ENCODE data around the gene DDX39B.
"Not testable (repeated sequence)": the region's sequence is repeated elsewhere in the genome, so short reads cannot be mapped to it uniquely, and the experiment has no call there.

The DDX39B gene

DNA sequence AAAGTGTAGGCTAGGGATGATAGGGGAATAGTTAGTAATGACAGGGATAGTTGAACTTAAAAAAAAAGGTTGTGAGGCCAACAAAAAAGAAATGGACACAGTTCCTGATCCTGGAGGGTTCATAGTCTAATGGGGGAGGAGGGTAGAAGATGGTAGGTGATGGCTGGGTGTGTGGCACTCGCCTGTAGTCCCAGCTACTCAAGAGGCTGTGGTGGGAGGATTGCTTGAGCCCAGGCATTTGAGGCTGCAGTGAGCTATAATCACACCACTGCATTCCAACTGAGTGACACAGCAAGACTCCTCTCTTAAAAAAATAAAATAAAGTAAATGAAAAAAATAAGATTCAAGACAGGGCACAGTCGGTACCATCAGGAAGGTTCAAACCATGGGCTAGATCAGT, 46.2 kb downstream of the DDX39B start:
- ChIA-PET POLR2A (interaction anchor here (0.6 to 1.4 kb wide), 2 partner anchors 52 to 80 kb away, joined by 5 read pairs; partner anchors contain the start of genes NFKBIL1 and TNF), CTCF (interaction anchor here (0.8 to 5.3 kb wide), 10 partner anchors 27 to 102 kb away, joined by 3 to 34 read pairs (median 4); partner anchors contain the start of genes ATP6V1G2 and TNF)
- no peak for DNase-seq (ENCODE audit: extremely low spot score)
- TF ChIP-seq, protein P1, sequence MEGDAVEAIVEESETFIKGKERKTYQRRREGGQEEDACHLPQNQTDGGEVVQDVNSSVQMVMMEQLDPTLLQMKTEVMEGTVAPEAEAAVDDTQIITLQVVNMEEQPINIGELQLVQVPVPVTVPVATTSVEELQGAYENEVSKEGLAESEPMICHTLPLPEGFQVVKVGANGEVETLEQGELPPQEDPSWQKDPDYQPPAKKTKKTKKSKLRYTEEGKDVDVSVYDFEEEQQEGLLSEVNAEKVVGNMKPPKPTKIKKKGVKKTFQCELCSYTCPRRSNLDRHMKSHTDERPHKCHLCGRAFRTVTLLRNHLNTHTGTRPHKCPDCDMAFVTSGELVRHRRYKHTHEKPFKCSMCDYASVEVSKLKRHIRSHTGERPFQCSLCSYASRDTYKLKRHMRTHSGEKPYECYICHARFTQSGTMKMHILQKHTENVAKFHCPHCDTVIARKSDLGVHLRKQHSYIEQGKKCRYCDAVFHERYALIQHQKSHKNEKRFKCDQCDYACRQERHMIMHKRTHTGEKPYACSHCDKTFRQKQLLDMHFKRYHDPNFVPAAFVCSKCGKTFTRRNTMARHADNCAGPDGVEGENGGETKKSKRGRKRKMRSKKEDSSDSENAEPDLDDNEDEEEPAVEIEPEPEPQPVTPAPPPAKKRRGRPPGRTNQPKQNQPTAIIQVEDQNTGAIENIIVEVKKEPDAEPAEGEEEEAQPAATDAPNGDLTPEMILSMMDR (IDR thresholded peaks at IDR 0.05; ENCODE audit: control extremely low read depth, extremely low read depth, low read depth, missing control alignments) = no peak

DNA sequence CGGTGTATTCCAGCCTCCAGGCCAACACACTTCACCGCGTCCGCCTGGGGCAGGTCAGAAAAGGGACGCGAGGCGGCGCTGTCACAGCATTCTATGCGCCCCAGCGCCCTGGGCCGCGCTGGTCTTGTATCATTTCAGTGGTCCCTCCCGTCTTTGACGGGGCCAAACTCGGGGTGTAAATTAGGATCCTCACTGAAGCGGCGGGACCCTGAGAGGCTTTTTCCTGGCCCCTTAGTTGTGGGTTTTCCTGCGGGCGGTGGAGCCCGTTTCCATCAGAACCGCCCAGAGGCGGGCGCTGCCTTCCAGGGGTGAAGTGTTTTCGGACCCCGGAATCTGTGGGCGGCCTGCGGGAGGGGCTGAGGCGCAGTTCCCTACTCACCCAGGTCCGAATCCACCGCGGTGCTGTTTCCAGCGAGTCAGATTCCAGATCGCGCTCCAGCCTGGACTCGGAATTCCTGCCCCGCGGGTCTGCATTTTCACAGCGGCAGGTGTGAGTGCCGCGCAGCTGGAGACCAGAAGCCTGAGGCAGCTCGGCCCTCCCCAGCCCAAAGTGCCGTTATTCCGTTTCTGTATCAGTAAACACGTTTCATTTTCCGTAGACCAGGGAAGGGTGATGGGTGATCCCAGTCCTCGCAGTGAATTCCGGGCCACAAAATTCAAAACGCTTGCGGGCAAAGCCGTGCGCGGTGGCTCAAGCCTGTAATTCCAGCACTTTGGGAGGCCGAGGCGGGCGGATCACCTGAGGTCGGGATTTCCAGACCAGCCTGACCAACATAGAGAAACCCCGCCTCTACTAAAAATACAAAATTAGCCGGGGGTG, 47.7 kb downstream of the DDX39B start:
- TF ChIP-seq, protein P1 (IDR thresholded peaks at IDR 0.05; ENCODE audit: control extremely low read depth, extremely low read depth, low read depth, missing control alignments) = peak; percentile 92
- ChIA-PET CTCF (interaction anchor here (0.7 to 5.3 kb wide), 23 partner anchors 10 to 337 kb away, joined by 3 to 34 read pairs (median 5); partner anchors contain the start of genes ATP6V1G2, LST1 and LTA), POLR2A (interaction anchor here (0.6 to 1.4 kb wide), 3 partner anchors 24 to 81 kb away, joined by 3 to 5 read pairs (median 3); partner anchors contain the start of gene TNF)
- DNase-seq (ENCODE audit: extremely low spot score) = peak; percentile 64

DNA sequence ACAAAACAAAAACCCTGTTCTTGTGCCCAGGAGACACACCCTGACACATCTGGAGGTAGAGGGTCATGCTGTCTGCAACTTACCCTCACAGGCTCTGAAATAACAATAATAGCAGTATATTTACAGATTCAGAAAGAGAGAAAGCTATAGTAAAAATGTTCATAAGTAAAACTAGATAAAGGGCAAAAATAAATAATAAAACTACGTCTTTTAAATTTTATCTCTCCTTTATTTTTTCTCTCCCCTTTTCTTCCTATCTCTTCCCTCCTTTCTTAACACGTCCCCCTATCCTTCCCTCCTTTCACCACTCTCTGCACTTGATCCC, 48.3 kb downstream of the DDX39B start:
- DNase-seq (ENCODE audit: extremely low spot score); POLR2A ChIA-PET: not testable (repeated sequence)
- CTCF ChIA-PET = interaction anchor here (0.7 to 3.4 kb wide), 20 partner anchors 10 to 335 kb away, joined by 3 to 14 read pairs (median 5); partner anchors contain the start of genes ATP6V1G2, DDX39B, LST1 and LTA

DNA sequence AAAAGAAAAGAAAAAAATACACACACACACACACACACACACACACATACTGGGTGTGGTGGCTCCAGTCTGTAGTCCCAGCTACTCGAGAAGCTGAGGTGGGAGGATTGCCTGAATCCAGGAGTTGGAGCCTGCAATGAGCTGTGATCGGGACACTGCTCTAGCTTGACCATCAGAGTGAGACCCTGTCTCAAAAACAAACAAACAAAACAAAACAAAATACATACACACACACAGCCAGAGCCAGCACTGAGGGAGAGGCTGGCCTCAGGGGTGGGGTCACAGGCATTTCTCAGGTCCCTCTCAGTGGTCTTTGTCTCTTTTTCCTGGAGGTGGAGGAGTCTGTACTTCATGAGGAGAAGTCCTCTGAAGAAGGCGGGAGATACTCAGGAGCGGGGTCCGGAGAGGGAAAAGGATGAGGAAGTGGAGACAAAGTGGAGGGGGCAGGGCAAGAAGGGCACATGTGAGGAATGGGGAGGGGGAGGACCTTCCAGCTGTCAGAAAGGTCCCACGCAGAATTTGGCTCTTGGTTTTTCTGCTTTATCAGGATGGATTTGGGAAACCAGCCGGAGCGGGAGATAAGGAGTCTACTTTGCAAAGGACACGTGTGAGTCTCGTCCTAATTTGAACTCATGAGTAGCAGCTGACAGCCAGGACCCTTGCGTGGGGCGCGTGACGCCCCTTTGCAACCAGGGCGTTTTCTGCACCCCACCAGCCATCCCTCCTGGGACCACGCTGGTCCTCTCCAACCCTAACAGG, 51.5 kb downstream of the DDX39B start:
- POLR2A ChIA-PET = no interaction called here
- TF ChIP-seq, protein P1 (IDR thresholded peaks at IDR 0.05; ENCODE audit: control extremely low read depth, extremely low read depth, low read depth, missing control alignments) = no peak
- CTCF ChIA-PET = interaction anchor here (1.1 to 1.3 kb wide), 2 partner anchors 91 to 108 kb away, joined by 5 read pairs; no protein-coding TSS in a partner anchor
- DNase-seq (ENCODE audit: extremely low spot score) = no peak

DNA sequence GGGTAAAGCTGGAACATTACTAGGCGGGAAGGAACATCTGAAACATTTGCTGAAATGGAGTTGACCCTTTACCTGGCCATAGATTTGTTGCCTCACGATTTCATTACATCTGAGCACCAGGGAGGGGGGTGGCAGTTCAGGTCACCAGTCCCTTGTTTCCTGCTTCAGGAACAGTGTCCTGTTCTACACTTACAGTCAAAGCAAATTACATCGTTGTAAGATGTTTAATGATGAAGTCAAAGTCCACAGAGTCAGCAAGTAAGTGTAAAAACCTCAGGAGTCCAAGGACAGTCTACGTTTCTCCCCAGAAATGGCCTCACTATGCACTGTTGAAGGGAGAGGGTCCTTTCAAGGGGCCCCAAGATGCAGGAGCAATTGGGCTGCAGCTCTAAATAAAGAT, 52.7 kb downstream of the DDX39B start:
- DNase-seq (ENCODE audit: extremely low spot score) = no peak
- ChIA-PET POLR2A (no interaction called here), CTCF (interaction anchor here (1.1 to 1.3 kb wide), 2 partner anchors 90 to 110 kb away, joined by 5 read pairs; no protein-coding TSS in a partner anchor)
- TF ChIP-seq, protein P1 (IDR thresholded peaks at IDR 0.05; ENCODE audit: control extremely low read depth, extremely low read depth, low read depth, missing control alignments) = no peak

DNA sequence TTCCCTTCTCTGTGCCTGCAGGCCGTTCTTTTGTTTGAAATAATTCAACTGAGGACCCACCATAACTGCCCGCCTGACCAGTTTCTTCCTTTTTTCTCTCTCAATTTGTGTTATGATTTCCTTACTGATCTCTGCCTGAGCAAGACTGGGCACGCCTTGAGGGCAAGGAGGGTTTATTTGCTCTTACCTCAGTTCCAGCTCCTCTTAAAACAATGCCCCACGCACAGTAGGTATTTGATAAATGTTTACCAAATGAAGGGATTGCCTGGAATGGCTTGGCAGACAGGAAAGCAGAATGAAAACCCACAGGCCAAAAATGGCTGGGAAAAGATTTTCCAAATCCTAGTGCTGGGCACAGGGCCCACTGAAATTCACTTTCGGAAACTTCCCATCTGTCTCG, 54.1 kb downstream of the DDX39B start:
- POLR2A ChIA-PET; DNase-seq (ENCODE audit: extremely low spot score); CTCF ChIA-PET: not testable (repeated sequence)

DNA sequence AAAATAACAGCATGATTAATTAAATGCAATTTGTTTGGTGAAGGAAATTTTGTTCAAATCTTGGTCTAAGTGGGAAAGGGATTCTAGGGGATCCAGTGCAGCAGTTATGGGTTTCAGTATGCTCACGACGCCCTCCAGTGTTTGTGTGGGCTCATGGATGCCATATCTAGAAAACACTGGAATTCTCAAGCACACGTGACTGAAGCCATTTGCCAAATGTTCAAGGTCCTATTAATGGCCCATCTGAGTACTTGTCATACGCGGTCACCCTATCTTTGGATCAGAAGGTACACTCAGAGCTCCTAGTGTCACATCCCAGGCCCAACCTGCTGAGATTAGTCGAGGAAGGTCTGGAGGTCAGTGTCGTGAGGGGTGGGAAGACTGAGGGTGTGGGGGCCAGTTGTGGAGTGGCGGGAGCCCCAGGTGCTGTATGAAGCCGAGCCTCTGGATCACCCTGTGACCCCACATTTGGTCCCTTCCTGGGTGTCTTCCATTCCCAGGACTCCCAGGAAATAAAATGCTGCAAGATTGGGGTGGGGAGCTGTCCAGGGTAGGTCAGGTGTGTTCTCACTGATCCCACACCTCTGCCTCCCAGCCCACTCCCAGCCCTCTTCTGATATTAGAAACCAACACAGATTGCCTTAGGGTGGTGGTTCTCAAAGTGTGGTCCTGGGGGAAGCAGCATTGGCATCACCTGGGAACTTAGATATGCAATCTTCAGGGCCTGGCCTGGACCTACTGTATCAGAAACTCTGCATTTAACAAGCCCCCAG, 55.6 kb downstream of the DDX39B start:
- POLR2A ChIA-PET; CTCF ChIA-PET; DNase-seq (ENCODE audit: extremely low spot score): not testable (repeated sequence)
